H1 (cell line): ENCODE data around the gene TSPAN9. TPM values are rescaled to one million over a fixed set of nuclear protein-coding genes. Genes with fewer than 3 reads are reported as not detected.

Experiments used
- CTCF ChIA-PET: fragments of 300-600 bp; sonication (Branson Sonifier 250); formaldehyde crosslinking; loops from one replicate; lab custom pipeline; 2021; ENCODE audit not compliant: partially characterized antibody; lab: Charles Lee
- POLR2A ChIA-PET: fragments of 300-600 bp; sonication (Branson Sonifier 250); formaldehyde crosslinking; loops from one replicate; lab custom pipeline; 2021; ENCODE audit warnings: inconsistent platforms; ENCODE audit not compliant: partially characterized antibody; lab: Charles Lee
- DNase-seq, 2 experiments: peaks; one replicate each; pipeline versions ENCODE4 v3.0.0 to v3.0.0-alpha.2; 2010 to 2022; ENCODE audit warnings: low spot score in 2 of 2, low read depth in 1 of 2, mixed read lengths in 1 of 2
- FAIRE-seq: peaks from 2 replicates; lab custom pipeline; 2011; peaks lifted over from hg19 to GRCh38; lab: Jason Lieb, UNC
- H2AFZ ChIP-seq: 2 replicates; pipeline ENCODE4 v1.8.1; 2012; ENCODE audit warnings: low read length, inconsistent platforms
- H2AK5ac ChIP-seq: 2 replicates; pipeline ENCODE4 v1.6.1; 2013; ENCODE audit warnings: low read depth, low read length
- H2BK120ac ChIP-seq: replicated peaks from 2 replicates; pipeline ENCODE3; 2013; ENCODE audit warnings: low read depth, low read length, inconsistent platforms
- H2BK12ac ChIP-seq: 2 replicates; pipeline ENCODE4 v1.6.1; 2013; ENCODE audit warnings: low read depth, low read length
- H2BK15ac ChIP-seq: 2 replicates; pipeline ENCODE4 v1.6.1; 2013; ENCODE audit warnings: low read length
- H2BK20ac ChIP-seq: 2 replicates; pipeline ENCODE4 v1.6.1; 2013; ENCODE audit warnings: low read length
- H2BK5ac ChIP-seq: 2 replicates; pipeline ENCODE4 v1.6.1; 2013; ENCODE audit warnings: low read depth, low read length
- H3K14ac ChIP-seq: 2 replicates; pipeline ENCODE4 v1.6.1; 2013; ENCODE audit warnings: inconsistent platforms; ENCODE audit not compliant: insufficient read length
- H3K18ac ChIP-seq: 2 replicates; pipeline ENCODE4 v1.6.1; 2013; ENCODE audit warnings: low read length; ENCODE audit errors: extremely low read depth
- H3K23ac ChIP-seq: 2 replicates; pipeline ENCODE4 v1.6.1; 2013; ENCODE audit warnings: inconsistent platforms; ENCODE audit not compliant: insufficient read length
- H3K23me2 ChIP-seq: 2 replicates; pipeline ENCODE4 v1.6.1; 2013; ENCODE audit warnings: low read depth, low read length
- H3K27ac ChIP-seq: 2 replicates; pipeline ENCODE4 v1.6.1; 2011; ENCODE audit warnings: low read depth, low read length, inconsistent platforms
- H3K27me3 ChIP-seq, 4 experiments: replicated peaks in 1 of 4; 1 replicate in 1 of 4; 2 replicates in 3 of 4; pipeline versions ENCODE4 v1.6.1 to v1.8.1; 2011 to 2013; ENCODE audit warnings: low read length in 3 of 4, mild to moderate bottlenecking in 3 of 4, inconsistent platforms in 2 of 4, mixed read lengths in 2 of 4, moderate library complexity in 1 of 4; ENCODE audit not compliant: control insufficient read depth in 3 of 4, insufficient read depth in 3 of 4; ENCODE audit errors: extremely low read depth in 1 of 4
- H3K36me3 ChIP-seq, 4 experiments: 2 replicates each; pipeline versions ENCODE4 v1.6.1 to v1.8.1; 2011 to 2013; ENCODE audit warnings: mild to moderate bottlenecking in 4 of 4, low read length in 3 of 4, moderate library complexity in 2 of 4, control low read depth in 1 of 4, inconsistent platforms in 1 of 4; ENCODE audit not compliant: insufficient read depth in 4 of 4, control insufficient read depth in 2 of 4
- H3K4ac ChIP-seq: replicated peaks from 2 replicates; pipeline ENCODE3; 2013; ENCODE audit warnings: low read length, low read depth, mixed read lengths, inconsistent platforms; ENCODE audit not compliant: insufficient read length
- H3K4me1 ChIP-seq, 4 experiments: replicated peaks in 1 of 4; 1 replicate in 1 of 4; 2 replicates in 3 of 4; pipeline versions ENCODE4 v1.6.1 to v1.8.1; 2011 to 2013; ENCODE audit warnings: low read length in 3 of 4, inconsistent platforms in 2 of 4, mixed read lengths in 1 of 4; ENCODE audit not compliant: insufficient read depth in 4 of 4, control insufficient read depth in 3 of 4
- H3K4me2 ChIP-seq, 2 experiments: 2 replicates each; pipeline versions ENCODE4 v1.6.1 to v1.8.1; 2011 to 2013; ENCODE audit warnings: low read depth in 2 of 2, low read length in 2 of 2, control low read depth in 1 of 2, inconsistent platforms in 1 of 2, mild to moderate bottlenecking in 1 of 2; ENCODE audit not compliant: insufficient read depth in 1 of 2
- H3K4me3 ChIP-seq, 4 experiments: fragments of 200-600, 300-600 bp in 1 of 4; sonication (generic), shearing (Covaris generic), sonication (Bioruptor Twin) in 1 of 4; 2 replicates each; pipeline versions ENCODE4 v1.5.1 to v1.8.1; 2011 to 2016; ENCODE audit warnings: low read length in 4 of 4, low read depth in 3 of 4, control low read depth in 2 of 4, inconsistent platforms in 2 of 4, mild to moderate bottlenecking in 2 of 4, mixed read lengths in 1 of 4, moderate library complexity in 1 of 4; ENCODE audit not compliant: insufficient read depth in 2 of 4; ENCODE audit errors: extremely low read depth in 1 of 4
- H3K56ac ChIP-seq: replicated peaks from 2 replicates; pipeline ENCODE3; 2013; ENCODE audit warnings: low read depth, mild to moderate bottlenecking, mixed read lengths, low read length, inconsistent platforms; ENCODE audit not compliant: insufficient read length
- H3K79me1 ChIP-seq: 2 replicates; pipeline ENCODE4 v1.6.1; 2013; ENCODE audit warnings: low read depth, low read length, control low read depth
- H3K79me2 ChIP-seq, 2 experiments: 2 replicates each; pipeline versions ENCODE4 v1.6.1 to v1.8.1; 2012 to 2013; ENCODE audit warnings: low read length in 2 of 2, mild to moderate bottlenecking in 2 of 2, inconsistent platforms in 1 of 2; ENCODE audit not compliant: insufficient read depth in 2 of 2, control insufficient read depth in 1 of 2
- H3K9ac ChIP-seq, 4 experiments: replicated peaks in 1 of 4; 1 replicate in 1 of 4; 2 replicates in 3 of 4; pipeline versions ENCODE4 v1.6.1 to v1.8.1; 2011 to 2013; ENCODE audit warnings: low read depth in 3 of 4, low read length in 3 of 4, control low read depth in 2 of 4, mild to moderate bottlenecking in 2 of 4, moderate library complexity in 2 of 4, inconsistent platforms in 1 of 4; ENCODE audit errors: extremely low read depth in 1 of 4
- H3K9me3 ChIP-seq, 2 experiments: 2 replicates each; pipeline versions ENCODE4 v1.6.1 to v1.8.1; 2012 to 2013; ENCODE audit warnings: mild to moderate bottlenecking in 2 of 2, moderate library complexity in 2 of 2, control low read depth in 1 of 2, inconsistent platforms in 1 of 2, low read depth in 1 of 2, low read length in 1 of 2, mixed read lengths in 1 of 2; ENCODE audit not compliant: insufficient read depth in 2 of 2
- H4K20me1 ChIP-seq, 2 experiments: replicated peaks in 1 of 2; 2 replicates each; pipeline versions ENCODE3 to v1.8.1; 2011 to 2013; ENCODE audit warnings: inconsistent platforms in 2 of 2, low read length in 2 of 2, mild to moderate bottlenecking in 1 of 2; ENCODE audit not compliant: insufficient read depth in 2 of 2, control insufficient read depth in 1 of 2
- H4K5ac ChIP-seq: 2 replicates; pipeline ENCODE4 v1.6.1; 2013; ENCODE audit warnings: low read length, low read depth, mixed read lengths, inconsistent platforms; ENCODE audit not compliant: insufficient read length
- H4K8ac ChIP-seq: 2 replicates; pipeline ENCODE4 v1.8.0; 2013; ENCODE audit warnings: mild to moderate bottlenecking, moderate library complexity, low read length, inconsistent platforms; ENCODE audit not compliant: insufficient read depth; ENCODE audit errors: extremely low read depth
- H4K91ac ChIP-seq: replicated peaks from 2 replicates; pipeline ENCODE3; 2013; ENCODE audit warnings: low read length, mixed read lengths, inconsistent platforms; ENCODE audit not compliant: insufficient read length
- CBX8 ChIP-seq: fragments of 300-800, 300-1000 bp; sonication (generic); IDR thresholded peaks from 2 replicates; pipeline ENCODE4 v1.7.1; 2016; ENCODE audit warnings: low read depth, low read length, borderline replicate concordance
- EP300 ChIP-seq, 2 experiments: IDR thresholded peaks; 1 replicate in 1 of 2; 2 replicates in 1 of 2; pipeline ENCODE4 v1.6.1; 2011 to 2012; ENCODE audit warnings: low read depth in 2 of 2, low read length in 2 of 2, mild to moderate bottlenecking in 2 of 2, borderline replicate concordance in 1 of 2, inconsistent platforms in 1 of 2, moderate library complexity in 1 of 2
- EZH2 ChIP-seq: fragments of 200-600 bp; sonication (generic); IDR thresholded peaks from 2 replicates; pipeline ENCODE4 v1.7.1; 2012; ENCODE audit warnings: low read depth, mild to moderate bottlenecking, moderate library complexity, low read length, inconsistent platforms; ENCODE audit not compliant: severe bottlenecking
- HDAC2 ChIP-seq, 2 experiments: fragments of 300-600 bp in 1 of 2; sonication (generic) in 1 of 2; IDR thresholded peaks; 2 replicates each; pipeline ENCODE4 v1.6.1; 2011 to 2012; ENCODE audit warnings: low read depth in 2 of 2, low read length in 2 of 2, mild to moderate bottlenecking in 2 of 2, moderate library complexity in 2 of 2, borderline replicate concordance in 1 of 2, inconsistent platforms in 1 of 2
- KDM1A ChIP-seq: fragments of 200-600, 300-600 bp; sonication (generic); IDR thresholded peaks from 2 replicates; pipeline ENCODE4 v1.7.1; 2016; ENCODE audit warnings: mild to moderate bottlenecking, low read length, borderline replicate concordance
- NANOG ChIP-seq: IDR thresholded peaks from 2 replicates; pipeline ENCODE4 v1.6.1; 2011; ENCODE audit warnings: low read length, low read depth, mild to moderate bottlenecking, inconsistent platforms; ENCODE audit not compliant: insufficient read depth, poor library complexity, severe bottlenecking
- POLR2AphosphoS5 ChIP-seq: IDR thresholded peaks from 2 replicates; pipeline ENCODE4 v1.6.1; 2011; ENCODE audit warnings: low read depth, low read length
- RFX5 ChIP-seq: IDR thresholded peaks from 2 replicates; pipeline ENCODE4 v1.6.1; 2011; ENCODE audit warnings: low read depth, low read length, improper control_type of control experiment, borderline replicate concordance
- SIRT6 ChIP-seq: IDR thresholded peaks from one replicate; pipeline ENCODE4 v1.7.1; 2012; ENCODE audit warnings: low read length, inconsistent platforms
- SRF ChIP-seq: IDR thresholded peaks from 2 replicates; pipeline ENCODE4 v1.6.1; 2011; ENCODE audit warnings: mild to moderate bottlenecking, low read depth, low read length, moderate library complexity
- WGBS, 2 experiments: shearing (Covaris generic) in 1 of 2; methylation state at CpG; one replicate each; pipeline versions ENCODE4 v1.1.6 to v1.1.7; 2013 to 2015; ENCODE audit warnings: low lambda C conversion rate in 2 of 2, mixed read lengths in 2 of 2, inconsistent platforms in 1 of 2, low coverage in 1 of 2, missing lambda C conversion rate in 1 of 2; ENCODE audit not compliant: insufficient replicate concordance in 2 of 2, insufficient coverage in 1 of 2, insufficient read length in 1 of 2; ENCODE audit errors: extremely low coverage in 1 of 2, missing lambda C conversion rate in 1 of 2; 5-methylcytosine and 5-hydroxymethylcytosine counted together
- polyA plus RNA-seq, 7 experiments: library from polyadenylated mRNA; depleted of rRNA in 3 of 7; stranded (reverse) in 5 of 7; unstranded in 2 of 7; fragments of >200 nt in 5 of 7; fragments of 200-250 nt in 2 of 7; gene quantifications; 1 replicate in 5 of 7; 2 replicates in 1 of 7; 4 replicates in 1 of 7; pipeline versions ENCODE4 v1.2.1 to v1.2.3, GENCODE V29; 2011 to 2013; ENCODE audit warnings: missing spikeins in 2 of 7, mixed read lengths in 2 of 7
- total RNA-seq: library from RNA; stranded (reverse); fragmentation: NEBNext Ultra II Directional; extraction: Animal tissue kit (Norgen Biotek cat#: 25700); gene quantifications from 2 replicates; pipeline ENCODE4 v1.2.1, GENCODE V29; 2021
- TF ChIP-seq, protein P1 (sequence below): IDR thresholded peaks from 2 replicates; pipeline ENCODE4 v1.6.1; 2011; ENCODE audit warnings: low read depth, mild to moderate bottlenecking, low read length; ENCODE audit not compliant: insufficient read depth

The TSPAN9 gene
- total and polyA plus RNA-seq, 2 of the 8 experiments (the other 6 are each of a cell fraction or from before 2014, with no cell fraction given) = 11.5 to 29.1 TPM

DNA sequence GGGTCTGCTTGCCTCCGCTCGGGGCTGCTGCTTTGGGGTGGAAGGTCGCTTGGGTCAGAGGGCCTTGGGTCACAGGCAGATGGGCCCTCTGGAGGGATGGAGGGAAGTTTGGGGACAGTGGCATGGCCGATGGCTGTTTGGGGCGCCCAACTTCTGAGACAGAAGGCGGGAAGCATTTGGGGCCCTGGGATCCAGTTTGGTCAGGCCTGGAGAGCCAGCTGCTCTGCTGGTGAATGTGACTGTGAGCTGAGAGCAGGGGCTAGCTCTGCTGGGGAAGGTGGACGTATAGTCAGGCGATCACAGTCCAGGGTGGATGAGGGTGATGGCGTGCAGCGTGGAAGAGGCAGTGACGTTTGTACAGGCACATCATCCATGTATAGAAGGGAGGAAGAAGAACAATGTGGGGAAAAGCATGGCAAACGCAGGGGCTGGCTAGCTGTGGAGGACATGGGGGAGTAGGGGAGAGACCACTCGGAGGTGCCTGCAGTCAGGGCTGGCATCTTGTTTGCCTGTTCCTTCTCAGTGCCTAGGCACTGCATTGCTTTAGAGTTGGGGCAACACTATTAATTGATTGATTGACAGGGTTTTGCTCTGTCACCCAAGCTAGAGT, 57.5 kb downstream of the TSPAN9 start:
- Histone ChIP-seq H3K79me2 (no peaks in the 10 kb centered on the region), H3K4me1 (peaks cover 2 to 30% (median 20%) of the 10 kb centered on the region in 4 experiments), H2BK12ac (0 out of 2 replicates have a peak overlapping the region, but pooled peaks have one; percentile 60), H3K27me3 (no peaks in the 10 kb centered on the region), H4K20me1 (no peaks in the 10 kb centered on the region), H2BK120ac (no peak overlapping the region), H3K18ac (no peak overlapping the region), H2AK5ac (no peak overlapping the region; the same call in 1 of the 2 replicates), H3K14ac (no peak overlapping the region), H3K9ac (no peak overlapping the region; a peak in 1 of 7 replicates), H4K8ac (no peak overlapping the region), H3K23ac (no peak overlapping the region), H3K4ac (no peak overlapping the region), H3K56ac (no peak overlapping the region), H2AFZ (no peak overlapping the region), H3K9me3 (no peaks in the 10 kb centered on the region), H2BK15ac (0 out of 2 replicates have a peak overlapping the region, but pooled peaks have one; percentile 46), H3K36me3 (no peaks in the 10 kb centered on the region), H4K5ac (no peak overlapping the region), H2BK5ac (no peak overlapping the region), H3K27ac (no peak overlapping the region), H3K4me3 (no peak overlapping the region), H2BK20ac (no peak overlapping the region), H3K23me2 (peaks cover 1% of the 10 kb centered on the region; the same call in 1 of the 2 replicates), H3K79me1 (no peaks in the 10 kb centered on the region; the same call in 1 of the 2 replicates), H4K91ac (no peak overlapping the region), H3K4me2 (no peak overlapping the region)
- POLR2A ChIA-PET = interaction anchor here (0.7 kb wide), 1 partner anchor 17 kb away, joined by 3 read pairs; no protein-coding TSS in a partner anchor
- DNase-seq = no peak
- CTCF ChIA-PET = interaction anchor here (0.7 to 16.5 kb wide), 49 partner anchors 8 to 546 kb away, joined by 3 to 448 read pairs (median 5); no protein-coding TSS in a partner anchor
- 87% methylated on average over 13 of the region's 13 CpGs; no CpG with 5 or more reads in 1 of the 2 experiments for WGBS, 2 experiments
- FAIRE-seq = no peak
- TF ChIP-seq EZH2 (no peak), SRF (no peak), EP300 (IDR thresholded peaks at IDR 0.05; ENCODE audit: borderline replicate concordance in 1 of 2, low read depth in 2 of 2, low read length in 2 of 2) (no peak), POLR2AphosphoS5 (no peak), RFX5 (no peak), NANOG (no peak), SIRT6 (no peak), HDAC2 (IDR thresholded peaks at IDR 0.05; ENCODE audit: borderline replicate concordance in 1 of 2, low read depth in 2 of 2, low read length in 2 of 2) (no peak), KDM1A (no peak), CBX8 (no peak)
- TF ChIP-seq, protein P1, sequence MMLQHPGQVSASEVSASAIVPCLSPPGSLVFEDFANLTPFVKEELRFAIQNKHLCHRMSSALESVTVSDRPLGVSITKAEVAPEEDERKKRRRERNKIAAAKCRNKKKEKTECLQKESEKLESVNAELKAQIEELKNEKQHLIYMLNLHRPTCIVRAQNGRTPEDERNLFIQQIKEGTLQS = no peak
